Colonic mucosa (tissue), 4 donors: ENCODE results near the gene ZNF217. TPM values are rescaled to one million over a fixed set of nuclear protein-coding genes. Genes with fewer than 3 reads are reported as not detected.
"Not testable (repeated sequence)": the region's sequence is repeated elsewhere in the genome, so short reads cannot be mapped to it uniquely, and the experiment has no call there.

ENCODE experiments used
- DNase-seq: peaks from one replicate; pipeline ENCODE4 v3.0.0-alpha.2; 2020
- H3K27ac ChIP-seq: fragments of 200-600 bp; one replicate; pipeline ENCODE4 v1.8.0; 2021
- H3K27me3 ChIP-seq: fragments of 200-600 bp; one replicate; pipeline ENCODE4 v1.8.0; 2021
- H3K36me3 ChIP-seq: fragments of 200-600 bp; one replicate; pipeline ENCODE4 v1.8.0; 2021
- H3K4me1 ChIP-seq: fragments of 200-600 bp; one replicate; pipeline ENCODE4 v1.8.0; 2021; ENCODE audit warnings: mild to moderate bottlenecking
- H3K4me3 ChIP-seq: fragments of 200-600 bp; one replicate; pipeline ENCODE4 v1.8.0; 2021
- H3K9ac ChIP-seq, 2 donors: one replicate each; pipeline ENCODE4 v1.7.0; 2013; ENCODE audit warnings: control low read depth in 2 of 2, low read depth in 2 of 2, low read length in 2 of 2
- H3K9me3 ChIP-seq: fragments of 200-600 bp; one replicate; pipeline ENCODE4 v1.8.0; 2021
- intact Hi-C: fragments of 100-400 bp; cut with DNase I; formaldehyde crosslinking; loops from one replicate; pipeline ENCODE4 v1.14.1; 2022
- total RNA-seq, 2 donors: library from RNA; stranded (reverse); fragmentation: NEBNext Ultra II Directional in 1 of 2; extraction: Animal tissue kit (Norgen Biotek cat#: 25700) in 1 of 2; gene quantifications; one replicate each; pipeline ENCODE4 v1.2.1, GENCODE V29; 2021
- TF ChIP-seq, protein P1 (sequence below): fragments of 200-600 bp; IDR thresholded peaks from one replicate; pipeline ENCODE4 v1.8.0; 2022; ENCODE audit warnings: antibody characterized with exemption, mild to moderate bottlenecking
- donor health status: healthy.
- donor health status: DM: no; HTN: no; CAD: no.
- donor health status: DM: no; HTN: no; CAD: no.

The ZNF217 gene
- total RNA-seq, 2 donors from 2014 or later: 45.7 to 73.0 TPM

DNA sequence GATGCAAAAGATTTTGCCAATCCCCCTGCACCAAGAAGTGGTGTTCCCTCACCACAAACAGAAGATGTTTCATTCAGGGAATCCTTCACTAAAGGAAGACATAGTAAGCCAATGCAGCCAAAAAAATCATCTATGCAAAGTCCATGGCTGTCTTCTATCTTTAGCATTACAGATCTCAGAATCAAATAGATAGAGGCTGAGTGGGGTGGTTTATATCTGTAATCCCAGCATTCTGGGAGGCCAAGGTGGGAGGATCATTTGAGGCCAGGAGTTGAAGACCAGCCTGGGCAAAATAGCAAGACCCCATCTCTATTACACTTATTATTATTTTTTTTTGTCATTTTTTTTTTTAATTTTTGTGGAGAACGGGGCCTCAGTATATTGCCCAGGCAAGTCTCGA is 32.9 kb upstream of the ZNF217 start:
- Histone ChIP-seq H3K27ac (no peak overlapping the region), H3K4me1 (peaks cover 16% of the 10 kb centered on the region), H3K4me3 (no peak overlapping the region), H3K9me3 (no peaks in the 10 kb centered on the region), H3K9ac (no peak overlapping the region), H3K27me3 (no peaks in the 10 kb centered on the region), H3K36me3 (no peaks in the 10 kb centered on the region)
- TF ChIP-seq, protein P1, sequence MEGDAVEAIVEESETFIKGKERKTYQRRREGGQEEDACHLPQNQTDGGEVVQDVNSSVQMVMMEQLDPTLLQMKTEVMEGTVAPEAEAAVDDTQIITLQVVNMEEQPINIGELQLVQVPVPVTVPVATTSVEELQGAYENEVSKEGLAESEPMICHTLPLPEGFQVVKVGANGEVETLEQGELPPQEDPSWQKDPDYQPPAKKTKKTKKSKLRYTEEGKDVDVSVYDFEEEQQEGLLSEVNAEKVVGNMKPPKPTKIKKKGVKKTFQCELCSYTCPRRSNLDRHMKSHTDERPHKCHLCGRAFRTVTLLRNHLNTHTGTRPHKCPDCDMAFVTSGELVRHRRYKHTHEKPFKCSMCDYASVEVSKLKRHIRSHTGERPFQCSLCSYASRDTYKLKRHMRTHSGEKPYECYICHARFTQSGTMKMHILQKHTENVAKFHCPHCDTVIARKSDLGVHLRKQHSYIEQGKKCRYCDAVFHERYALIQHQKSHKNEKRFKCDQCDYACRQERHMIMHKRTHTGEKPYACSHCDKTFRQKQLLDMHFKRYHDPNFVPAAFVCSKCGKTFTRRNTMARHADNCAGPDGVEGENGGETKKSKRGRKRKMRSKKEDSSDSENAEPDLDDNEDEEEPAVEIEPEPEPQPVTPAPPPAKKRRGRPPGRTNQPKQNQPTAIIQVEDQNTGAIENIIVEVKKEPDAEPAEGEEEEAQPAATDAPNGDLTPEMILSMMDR: no peak
- no peak for DNase-seq
- intact Hi-C loops: no loop called here

DNA sequence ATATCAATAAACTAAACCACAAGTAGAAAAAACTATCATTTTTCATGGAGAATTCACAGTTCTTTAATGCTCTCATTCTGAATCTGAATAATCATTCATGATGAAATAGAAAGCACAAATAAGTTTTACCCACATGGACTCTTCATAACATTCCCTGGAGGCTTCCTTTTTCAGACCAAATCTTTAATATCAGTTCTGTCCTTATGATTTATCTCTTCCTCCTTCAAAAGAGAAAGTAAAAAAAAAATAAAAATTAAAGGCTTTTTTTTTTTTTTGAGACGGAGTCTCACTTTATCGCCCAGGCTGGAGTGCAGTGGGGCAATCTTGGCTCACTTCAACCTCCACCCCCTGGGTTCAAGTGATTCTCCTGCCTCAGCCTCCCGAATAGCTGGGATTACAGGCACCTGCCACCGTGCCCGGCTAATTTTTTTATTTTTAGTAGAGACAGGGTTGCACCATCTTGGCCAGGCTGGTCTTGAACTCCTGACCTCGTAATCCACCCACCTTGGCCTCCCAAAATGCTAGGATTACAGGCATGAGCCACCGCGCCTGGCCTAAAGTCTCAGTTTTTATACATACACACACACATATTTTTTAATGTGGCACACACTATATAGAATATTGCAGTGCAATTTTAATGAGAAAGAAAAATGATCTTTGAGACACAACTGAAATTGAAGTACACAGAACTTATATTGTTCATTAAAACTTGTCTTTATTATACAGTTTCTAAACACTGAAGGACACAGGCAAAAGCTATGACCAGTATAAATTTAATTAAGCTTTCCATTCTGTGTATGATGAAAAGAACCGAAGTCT is 31.9 kb upstream of the ZNF217 start:
- intact Hi-C loops: no loop called here
- Histone ChIP-seq H3K4me3 (no peak overlapping the region), H3K9me3 (no peaks in the 10 kb centered on the region), H3K36me3 (no peaks in the 10 kb centered on the region), H3K9ac (no peak overlapping the region), H3K27me3 (no peaks in the 10 kb centered on the region), H3K4me1 (peaks cover 21% of the 10 kb centered on the region), H3K27ac (no peak overlapping the region)
- TF ChIP-seq, protein P1: no peak
- DNase-seq: no peak

DNA sequence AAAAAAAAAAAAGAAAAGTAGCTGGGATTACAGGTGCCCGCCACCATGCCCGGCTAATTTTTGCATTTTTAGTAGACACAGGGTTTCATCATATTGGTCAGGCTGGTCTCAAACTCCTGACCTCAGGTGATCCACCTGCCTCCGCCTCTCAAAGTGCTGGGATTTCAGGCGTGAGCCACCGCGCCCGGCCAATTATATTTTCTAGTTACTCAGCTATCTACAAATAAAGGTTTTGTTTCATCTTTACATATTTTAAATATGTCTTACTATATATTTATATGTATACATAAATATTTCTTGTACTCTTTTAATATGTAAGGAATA is 31.2 kb upstream of the ZNF217 start:
- H3K9me3 ChIP-seq, H3K36me3 ChIP-seq, DNase-seq, H3K27me3 ChIP-seq, H3K27ac ChIP-seq, H3K4me3 ChIP-seq, H3K9ac ChIP-seq, intact Hi-C loops: not testable (repeated sequence)
- H3K4me1 ChIP-seq: peaks cover 21% of the 10 kb centered on the region

DNA sequence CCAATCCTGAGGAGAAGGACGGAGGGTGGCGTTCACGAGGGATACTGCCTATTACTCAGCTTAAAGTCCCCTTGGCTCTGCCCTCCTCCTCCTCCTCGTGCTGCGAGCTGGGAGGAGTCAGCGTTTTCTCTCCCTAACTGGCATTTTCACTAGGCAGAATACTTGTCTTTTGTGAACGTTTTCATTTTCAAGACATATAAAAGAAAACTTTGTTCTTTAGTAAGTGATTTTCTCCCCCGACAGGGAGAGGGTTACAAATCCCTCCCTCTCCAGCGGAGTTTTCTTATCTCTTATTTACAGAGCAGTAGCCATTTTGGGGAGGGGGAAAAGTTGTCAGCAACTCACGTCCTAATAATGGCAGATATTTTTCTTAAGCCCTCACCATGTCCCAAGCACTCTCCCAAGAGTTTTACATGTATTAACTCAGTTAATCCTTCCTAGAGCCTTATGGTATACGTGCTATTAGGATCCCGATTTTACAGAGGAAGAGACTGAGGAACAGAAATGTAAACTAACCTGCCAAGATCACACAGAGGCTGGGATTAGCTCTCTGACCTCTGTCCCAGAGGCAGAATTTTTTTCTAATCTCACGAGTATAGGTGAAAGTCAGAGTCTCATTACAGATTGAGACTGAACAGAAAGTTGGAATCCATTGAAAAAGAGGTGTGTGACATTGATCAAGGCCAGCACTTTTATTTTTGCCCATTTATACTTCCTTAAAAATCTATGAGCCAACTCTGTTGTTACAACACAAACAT is 30.0 kb upstream of the ZNF217 start:
- intact Hi-C loops: no loop called here
- peak; percentile 84 for DNase-seq
- Histone ChIP-seq H3K9ac (peak overlapping the region; percentile 0 to 81), H3K4me1 (peaks cover 21% of the 10 kb centered on the region), H3K4me3 (peak overlapping the region; percentile 17), H3K9me3 (no peaks in the 10 kb centered on the region), H3K27me3 (no peaks in the 10 kb centered on the region), H3K27ac (peak overlapping the region; percentile 92), H3K36me3 (no peaks in the 10 kb centered on the region)
- TF ChIP-seq, protein P1: no peak

DNA sequence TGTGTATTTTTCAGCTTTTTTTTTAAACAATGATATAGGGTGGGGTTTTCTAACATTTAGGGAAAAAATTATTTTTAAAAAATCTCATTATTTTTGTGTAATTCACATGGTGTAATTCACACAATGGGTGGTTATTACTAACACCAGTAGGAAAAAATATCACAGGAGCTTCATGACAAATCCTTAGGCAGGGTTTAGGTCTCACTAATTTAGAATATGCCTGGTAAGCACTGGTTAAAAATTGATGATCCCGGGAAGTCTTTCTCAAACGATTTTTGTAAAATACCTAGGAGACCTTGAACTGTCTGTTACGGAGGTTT is 29.5 kb upstream of the ZNF217 start:
- Histone ChIP-seq H3K4me3 (peak overlapping the region; percentile 17), H3K27me3 (no peaks in the 10 kb centered on the region), H3K9ac (peak overlapping the region; percentile 0 to 81), H3K27ac (peak overlapping the region; percentile 92), H3K4me1 (peaks cover 21% of the 10 kb centered on the region), H3K36me3 (no peaks in the 10 kb centered on the region), H3K9me3 (no peaks in the 10 kb centered on the region)
- no peak for DNase-seq
- TF ChIP-seq, protein P1: no peak
- intact Hi-C loops: no loop called here
